Activated T-cell treated with anti-CD3 and anti-CD28 coated beads for 48 hours (primary cell): ENCODE data around the gene NAB1.
A peak's percentile ranks its signal among the peaks of the same experiment; 100 is the strongest.
"Not testable (repeated sequence)": the region's sequence is repeated elsewhere in the genome, so short reads cannot be mapped to it uniquely, and the experiment has no call there.

ENCODE experiments used
- DNase-seq: peaks from one replicate; pipeline ENCODE4 v3.0.0-alpha.2; 2020; ENCODE audit warnings: low read depth

NAB1 gene

DNA sequence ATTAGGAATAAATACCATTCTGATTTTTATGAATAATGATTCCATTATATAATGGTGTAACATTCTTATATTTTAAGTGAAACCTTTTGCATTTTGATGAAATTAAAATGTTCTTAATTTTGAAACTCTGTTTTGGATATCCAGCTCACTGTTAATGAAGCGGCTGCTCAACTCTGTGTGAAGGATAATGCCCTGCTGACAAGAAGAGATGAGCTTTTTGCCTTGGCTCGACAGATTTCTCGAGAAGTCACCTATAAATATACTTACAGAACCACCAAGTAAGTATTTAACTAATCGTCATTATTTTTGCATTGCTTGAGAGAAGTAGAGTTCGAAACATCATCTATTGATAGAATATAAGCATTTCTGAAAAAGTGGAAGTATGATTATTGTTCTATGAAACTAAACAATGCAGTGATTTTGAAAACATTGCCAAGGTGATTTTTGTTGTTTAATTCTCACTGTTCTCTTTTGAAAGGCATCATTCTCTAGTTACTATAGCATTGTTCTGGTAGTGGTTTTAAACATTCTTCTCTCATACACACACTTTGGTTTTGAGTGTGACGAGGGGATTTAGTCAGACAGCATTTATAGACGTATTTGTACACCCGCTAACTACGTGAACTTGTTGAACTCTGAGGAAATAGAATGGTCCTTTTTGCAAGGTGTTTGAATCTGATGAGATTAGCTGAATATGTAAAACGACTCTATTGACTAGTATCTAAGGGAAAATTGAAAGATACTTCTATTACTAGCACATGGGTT is 21.5 kb downstream of the NAB1 start:
- no peak for DNase-seq

DNA sequence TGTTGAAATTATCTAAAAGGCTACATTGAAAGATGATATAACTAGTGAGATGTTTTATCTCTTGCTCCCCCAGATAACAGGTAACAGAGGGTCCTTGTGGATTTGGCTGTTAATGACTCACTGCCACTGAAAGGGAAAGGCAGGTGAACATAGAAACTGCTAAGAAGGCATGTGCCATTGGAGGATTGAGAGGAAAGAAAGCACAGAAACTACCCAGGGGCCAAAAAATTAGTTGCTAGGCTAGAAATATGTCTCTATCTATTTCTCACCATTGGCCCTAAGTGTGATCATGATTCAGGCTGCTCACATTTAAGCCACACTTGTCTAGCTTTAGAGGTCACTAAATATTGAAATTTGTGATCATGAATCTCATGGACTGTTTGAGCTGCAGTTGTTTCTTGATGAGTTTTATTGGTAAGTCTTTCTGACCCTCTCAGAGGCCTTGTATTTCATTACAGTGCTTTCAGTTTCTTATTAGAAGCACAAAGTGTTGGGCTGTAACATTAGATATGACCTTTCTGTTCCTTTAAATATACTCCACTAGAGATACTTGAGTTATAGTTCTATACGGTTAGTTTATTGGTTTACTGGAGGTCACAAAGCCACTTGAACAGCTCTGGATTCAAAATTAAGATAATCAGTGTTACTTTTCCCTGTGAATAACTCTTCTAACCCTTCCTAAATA is 26.2 kb downstream of the NAB1 start:
- DNase-seq, result no peak

DNA sequence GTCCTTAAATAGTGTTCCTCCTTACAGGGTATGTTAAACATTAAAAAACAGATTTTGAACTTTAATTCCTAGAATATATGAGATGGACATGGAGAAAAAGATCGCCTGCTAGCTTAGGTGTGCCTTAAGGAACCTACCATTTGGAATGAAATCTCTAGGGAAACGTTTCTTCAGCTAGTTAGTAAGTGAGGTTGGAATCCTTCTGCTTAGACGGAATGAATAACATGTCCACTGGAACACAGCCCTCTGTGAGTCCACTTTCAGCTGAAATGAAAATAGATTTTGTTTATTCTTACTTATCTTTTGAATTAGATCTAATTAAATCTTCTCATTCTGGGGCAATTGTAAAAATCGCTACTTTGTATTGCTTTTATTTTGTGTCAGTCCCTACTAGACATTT is 28.4 kb downstream of the NAB1 start:
- DNase-seq, result no peak

DNA sequence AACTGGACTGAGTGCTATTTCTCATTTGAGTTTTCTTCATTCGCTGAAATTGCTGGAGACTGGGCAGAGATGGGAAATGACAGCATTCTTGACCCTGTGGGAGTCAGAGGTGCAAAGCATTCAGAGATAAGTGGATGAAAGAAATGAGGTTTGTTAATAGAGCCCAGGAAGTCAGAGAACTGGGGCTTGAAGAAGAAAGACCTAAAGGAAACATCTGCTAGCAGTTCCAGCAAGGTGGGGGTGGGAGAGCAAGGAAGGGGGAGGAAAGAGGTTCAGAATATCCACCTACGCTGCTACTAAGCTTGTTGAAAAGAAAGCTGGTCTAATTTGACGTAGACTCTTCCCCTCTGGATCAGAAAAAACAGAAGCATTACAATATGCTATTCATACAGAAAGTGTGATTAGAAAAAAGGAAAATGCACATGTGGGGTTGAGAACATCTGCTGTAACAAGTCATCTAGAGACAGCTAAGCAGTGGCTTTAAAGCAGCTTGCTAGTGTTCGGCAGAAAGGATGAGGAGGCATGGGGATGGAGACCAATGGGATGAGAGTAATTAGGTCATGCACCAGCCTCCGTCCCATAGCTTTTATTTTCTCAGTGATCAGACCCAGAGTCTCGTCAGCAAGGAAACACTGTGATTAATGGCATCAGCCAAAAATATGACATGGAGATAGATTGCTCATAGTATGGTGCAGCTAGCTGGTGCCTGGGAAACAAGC is 29.7 kb downstream of the NAB1 start:
- DNase-seq, result peak; percentile 43

DNA sequence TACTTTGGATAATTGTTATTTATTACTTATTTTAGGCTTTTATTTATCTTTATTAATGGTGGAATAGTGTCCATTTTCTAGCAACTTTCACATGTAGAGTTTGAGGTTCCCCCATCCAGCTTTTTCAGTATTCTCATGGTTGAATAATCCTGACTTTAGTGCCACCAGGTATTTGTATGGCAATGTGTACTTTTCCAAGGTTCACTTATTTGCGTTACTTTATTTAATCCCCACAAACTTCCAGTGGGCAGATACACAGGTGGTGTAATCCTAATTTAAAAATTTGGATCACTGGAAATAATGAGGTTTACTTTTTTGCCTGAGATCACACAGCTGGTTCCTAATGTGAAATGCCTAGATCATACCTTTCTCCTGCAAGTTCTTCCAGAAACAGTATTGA is 30.5 kb downstream of the NAB1 start:
- DNase-seq, result no peak

DNA sequence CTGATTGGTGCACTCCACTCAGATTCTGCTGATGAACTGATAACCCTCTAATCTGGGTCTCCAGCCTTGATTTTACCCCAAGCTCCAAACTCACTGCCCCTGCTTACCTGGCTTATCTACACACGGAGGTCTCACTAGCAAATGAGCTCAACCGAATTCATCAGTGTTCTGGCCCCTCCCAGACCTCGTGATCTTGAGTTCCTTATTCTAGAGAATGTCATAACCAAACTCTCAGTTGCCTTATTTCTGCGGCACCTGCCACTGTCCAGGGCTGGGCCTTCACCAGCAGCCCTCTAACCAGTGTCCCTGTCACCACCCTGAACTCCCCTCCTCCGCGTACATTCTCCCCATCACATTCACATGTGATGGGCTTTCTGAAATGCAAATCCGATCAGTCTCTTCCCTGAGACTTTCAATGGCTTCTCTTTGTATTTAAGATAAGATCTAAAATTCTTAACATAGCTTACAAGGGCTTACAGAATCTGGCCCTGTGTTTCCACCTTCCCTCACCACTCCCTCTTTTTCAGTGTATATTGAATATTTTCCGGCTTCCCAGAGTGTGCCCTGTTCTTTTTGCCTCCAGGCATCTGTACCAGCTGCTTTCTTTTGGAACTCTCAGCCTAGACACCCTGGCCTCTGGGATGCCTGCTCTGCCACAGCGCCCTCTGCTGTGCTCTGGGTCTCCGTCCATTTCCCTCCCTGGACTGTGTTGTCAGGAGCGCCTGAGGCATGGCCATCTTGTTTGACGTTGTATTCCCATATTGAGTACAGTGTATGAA is 31.1 kb downstream of the NAB1 start:
- peak; percentile 32 for DNase-seq

DNA sequence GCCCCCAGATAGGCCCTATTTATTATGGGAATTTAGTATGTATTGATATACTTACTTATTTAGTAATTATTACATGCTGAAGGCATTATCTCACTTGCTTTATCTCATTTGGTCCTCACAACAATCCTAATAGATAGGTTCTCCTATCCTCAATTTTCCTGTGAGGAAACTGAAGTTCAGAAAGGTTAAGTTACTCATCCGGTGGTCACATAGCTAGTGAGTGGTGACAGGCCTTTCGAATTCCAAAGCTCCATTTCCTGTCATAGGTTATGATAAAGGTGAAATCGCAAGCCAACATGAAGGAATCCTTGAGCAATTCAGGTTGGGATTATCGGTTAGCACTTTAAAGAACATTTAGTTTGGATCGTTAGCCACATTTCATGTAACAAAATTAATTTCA is 33.3 kb downstream of the NAB1 start:
- DNase-seq, result no peak

DNA sequence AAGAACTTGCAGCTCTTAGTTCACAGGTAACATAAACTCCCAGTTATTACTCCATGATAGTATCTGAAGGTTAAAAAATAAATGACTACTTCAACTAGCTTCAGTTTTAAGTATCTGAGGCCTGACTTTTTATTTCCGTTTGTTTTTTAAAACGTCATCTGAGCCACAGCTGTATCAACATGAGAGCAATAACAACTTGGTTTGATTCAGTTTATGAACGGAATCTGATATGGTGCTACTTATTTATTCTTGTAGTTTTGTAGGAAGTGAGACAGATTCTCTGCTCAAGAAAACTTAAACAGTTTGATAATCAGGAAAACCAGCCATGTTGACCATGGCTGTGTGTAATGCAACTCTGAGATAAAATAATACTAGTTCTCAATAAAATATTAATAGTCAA is 34.9 kb downstream of the NAB1 start:
- no peak for DNase-seq

DNA sequence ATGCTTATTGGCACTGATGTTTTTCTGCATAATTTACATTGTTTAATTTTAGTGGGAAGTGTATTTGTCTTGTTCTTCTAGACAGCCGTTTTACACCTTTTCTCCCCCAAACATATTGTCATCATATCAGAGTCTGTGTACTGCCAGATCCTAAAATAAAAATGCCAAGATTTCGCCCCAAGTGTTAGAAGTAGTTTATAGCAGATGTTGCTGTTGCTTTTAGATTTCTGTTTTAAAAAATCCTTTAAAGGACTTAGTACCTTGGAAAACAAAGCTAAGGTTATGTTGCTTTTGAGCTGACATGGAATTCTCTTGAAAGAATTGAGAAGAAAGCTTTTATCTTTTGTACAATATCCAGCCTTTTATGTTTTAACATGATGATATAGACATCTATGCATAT is 36.0 kb downstream of the NAB1 start:
- no peak for DNase-seq

DNA sequence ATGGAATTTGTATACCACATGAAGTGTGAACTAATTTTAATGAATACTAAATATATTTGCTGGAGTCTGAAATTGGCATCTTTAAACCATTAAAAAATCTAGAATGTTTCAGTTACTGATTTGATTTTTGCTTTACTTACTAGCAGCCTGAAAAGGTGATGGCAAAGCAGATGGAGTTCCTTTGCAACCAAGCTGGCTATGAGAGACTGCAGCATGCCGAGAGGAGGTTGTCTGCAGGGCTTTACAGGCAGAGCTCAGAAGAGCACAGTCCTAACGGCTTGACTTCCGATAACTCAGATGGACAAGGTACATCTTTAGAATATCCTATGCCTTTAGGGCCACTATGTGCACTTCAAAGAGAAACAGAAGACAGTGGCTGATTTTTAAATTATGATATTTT is 36.5 kb downstream of the NAB1 start:
- DNase-seq, result no peak

DNA sequence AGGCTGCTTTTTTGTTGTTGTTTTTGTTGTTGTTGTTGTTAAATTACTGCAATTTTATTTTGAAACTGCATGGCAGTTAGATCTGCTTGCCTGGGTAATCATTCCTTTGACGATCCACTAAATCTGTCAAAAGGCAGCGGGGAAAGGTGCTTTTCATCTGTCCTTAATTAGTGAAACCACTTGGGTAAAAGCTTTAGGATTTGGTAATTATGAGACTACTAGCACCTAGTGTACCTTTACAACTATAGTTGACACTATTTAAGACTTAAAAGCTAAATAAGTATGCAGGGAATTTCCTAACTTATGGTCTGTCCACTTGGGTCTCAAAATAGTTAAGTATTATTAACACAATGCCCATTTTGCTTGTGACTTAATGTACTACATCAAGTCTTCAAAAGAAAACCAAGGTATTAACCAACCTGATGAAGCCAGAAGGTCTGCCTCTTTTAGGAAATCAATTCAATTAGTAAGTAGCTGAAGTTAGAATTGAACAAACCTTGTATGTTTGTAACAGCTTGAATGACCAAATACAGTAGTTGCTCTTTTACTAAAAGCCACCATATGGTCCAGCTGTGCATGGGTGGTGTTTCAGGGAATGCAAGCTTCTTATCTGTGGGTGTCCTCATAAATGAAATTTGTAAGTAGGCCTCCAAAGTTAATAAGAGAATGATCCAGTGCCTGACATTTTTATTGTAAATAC is 44.8 kb downstream of the NAB1 start:
- DNase-seq, result no peak

DNA sequence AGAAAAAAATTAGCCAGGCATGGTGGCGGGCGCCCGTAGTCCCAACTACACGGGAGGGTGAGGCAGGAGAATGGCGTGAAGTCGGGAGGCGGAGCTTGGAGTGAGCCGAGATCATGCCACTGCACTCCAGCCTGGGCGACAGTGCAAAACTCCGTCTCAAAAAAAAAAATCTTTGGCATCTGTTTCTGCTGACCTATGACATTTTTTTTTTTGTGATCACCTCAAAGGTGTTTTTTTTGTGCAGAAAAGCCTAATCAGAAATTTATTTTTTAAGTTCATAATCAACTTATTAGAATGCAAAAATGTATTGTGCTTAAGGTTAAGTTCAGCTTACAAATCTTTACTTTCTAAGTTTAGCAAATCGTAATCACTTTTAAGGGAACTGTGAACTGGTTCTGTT is 45.6 kb downstream of the NAB1 start:
- no peak for DNase-seq

DNA sequence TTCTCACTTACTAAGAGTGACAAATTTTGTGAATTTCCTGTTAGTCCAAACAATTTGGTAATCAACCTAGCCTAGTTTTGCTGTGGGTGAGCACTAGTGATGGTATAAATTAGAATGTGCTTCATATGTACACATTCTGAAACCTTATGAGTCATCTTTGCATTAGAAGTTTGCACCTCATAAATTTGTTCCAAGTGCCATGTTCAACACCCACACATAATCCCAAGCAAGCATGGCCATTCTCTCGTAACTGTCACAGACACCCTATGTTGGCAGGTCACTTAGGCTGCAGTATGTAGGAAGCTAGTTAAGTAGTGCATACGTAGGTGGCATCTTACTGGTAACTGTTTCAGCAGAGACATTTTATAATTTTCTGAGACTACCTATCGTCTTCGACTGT is 46.9 kb downstream of the NAB1 start:
- DNase-seq, result peak; percentile 17

DNA sequence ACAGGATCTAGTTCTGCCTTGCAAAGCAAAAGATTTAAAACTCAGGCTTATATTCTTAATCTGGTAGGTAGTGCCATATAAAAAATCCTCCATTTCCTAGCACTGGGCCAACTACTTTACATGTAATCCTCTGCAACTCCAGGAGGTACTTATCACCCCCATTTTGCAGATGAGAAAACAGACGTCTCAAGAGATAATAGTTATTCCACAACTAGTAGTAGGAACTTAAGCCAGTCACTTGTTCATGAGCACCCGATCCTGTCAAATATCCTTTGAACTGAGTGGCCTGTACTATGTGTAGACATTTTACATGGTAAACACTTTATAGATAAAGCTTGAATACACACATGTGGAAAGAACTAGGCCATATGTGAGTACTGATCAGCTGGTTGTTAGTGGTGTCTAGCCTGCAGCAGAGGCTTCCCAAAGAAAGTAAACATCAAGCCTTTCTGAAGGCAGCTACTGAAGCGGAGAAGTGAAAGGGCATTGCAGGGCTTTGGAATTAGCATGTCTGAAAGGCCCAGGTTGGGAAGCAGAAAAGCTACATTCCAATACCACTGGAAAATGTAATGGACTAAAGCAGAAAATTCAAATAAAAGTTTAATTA is 48.0 kb downstream of the NAB1 start:
- DNase-seq, result no peak

DNA sequence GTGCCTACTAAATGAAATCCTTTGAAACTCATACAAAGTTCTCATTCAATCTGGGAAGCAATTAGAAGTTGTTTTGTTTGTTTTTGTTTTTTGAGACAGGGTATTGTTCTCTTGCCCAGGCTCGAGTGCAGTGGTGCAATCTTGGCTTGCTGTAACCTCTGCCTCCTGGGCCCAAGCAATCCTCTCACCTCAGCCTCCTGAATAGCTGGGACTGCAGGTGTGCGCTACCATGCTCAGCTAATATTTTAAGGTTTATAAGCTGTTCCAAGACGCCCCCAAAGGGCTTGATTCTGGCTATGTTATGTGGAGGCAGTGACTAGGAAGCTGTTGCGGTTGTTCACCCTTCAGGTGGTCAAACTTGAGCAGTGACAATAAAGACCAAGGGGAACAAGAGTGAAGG is 48.5 kb downstream of the NAB1 start:
- DNase-seq, result no peak

DNA sequence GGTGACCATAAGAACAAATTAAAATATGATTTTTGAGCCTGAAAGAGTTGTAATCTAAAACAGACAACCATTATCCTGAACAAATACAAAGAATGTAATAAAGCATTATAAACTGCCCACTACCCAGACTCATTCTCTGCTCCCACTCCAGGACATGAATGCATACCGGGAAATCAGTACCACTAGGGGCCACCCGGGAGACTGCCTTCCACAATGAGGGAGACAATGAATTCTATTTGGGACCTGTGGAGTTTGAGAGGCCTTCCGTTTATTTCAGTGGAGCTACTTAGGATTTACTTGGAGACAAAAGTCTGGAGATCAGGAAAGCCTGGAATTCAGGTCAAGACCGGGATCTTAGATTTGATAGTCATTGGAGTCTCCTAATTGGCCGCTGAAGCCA is 50.0 kb downstream of the NAB1 start:
- DNase-seq, result no peak

DNA sequence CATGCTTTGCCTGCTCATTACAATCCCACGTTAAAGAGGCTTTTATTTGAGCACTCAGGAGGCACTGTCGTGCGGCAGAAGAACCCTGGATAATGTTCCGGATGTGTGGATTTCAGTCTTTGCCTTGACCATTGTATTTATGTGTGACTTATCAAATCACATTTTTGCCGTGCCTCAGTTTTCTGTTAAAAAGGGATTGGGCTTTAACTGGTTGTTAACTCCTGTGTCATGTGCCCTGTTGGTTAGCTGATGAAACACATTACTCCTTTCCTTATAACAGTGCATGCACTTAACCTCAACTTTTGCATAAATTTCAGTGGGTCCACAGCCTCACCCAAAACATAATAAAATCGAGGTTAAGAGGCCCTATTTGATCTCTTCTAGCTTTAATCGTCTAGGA is 52.7 kb downstream of the NAB1 start:
- no peak for DNase-seq

DNA sequence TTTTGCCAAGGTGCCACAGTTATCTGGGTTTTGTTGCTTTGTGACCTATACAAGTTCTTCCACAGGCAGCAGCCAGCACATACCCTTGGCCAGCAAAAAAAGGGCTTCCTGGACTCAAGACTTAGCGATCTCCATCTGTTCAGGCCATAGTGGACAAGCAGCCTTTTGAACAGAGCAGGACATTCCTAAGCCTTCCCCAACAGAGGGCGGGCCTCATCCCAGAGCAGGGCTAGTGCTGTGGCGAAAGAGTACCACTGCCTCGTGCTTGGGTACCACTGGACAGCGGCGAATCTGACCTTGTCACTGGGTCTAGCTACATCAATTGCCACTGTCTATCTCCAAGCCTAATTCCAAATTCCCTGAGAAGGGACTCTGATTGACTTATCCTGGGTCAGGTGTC is 56.4 kb downstream of the NAB1 start:
- no peak for DNase-seq

DNA sequence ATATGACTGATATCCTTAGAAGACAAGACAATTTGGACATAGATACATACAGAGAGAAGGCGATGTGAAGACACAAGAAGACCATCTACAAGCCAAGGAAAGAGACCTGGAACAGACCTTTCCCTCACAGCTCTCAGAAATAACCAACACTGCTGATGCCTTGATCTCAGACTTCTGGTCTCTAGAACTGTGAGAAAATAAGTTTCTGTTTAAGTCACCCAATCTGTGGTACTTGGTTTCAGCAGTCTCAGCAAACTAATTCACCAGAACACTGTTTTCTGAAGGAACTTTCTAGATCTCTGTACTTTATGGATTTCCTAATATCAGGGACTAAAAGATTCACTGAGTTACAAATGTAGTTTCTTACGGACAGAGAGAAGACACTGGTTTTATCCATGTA is 58.8 kb downstream of the NAB1 start:
- DNase-seq, result no peak

DNA sequence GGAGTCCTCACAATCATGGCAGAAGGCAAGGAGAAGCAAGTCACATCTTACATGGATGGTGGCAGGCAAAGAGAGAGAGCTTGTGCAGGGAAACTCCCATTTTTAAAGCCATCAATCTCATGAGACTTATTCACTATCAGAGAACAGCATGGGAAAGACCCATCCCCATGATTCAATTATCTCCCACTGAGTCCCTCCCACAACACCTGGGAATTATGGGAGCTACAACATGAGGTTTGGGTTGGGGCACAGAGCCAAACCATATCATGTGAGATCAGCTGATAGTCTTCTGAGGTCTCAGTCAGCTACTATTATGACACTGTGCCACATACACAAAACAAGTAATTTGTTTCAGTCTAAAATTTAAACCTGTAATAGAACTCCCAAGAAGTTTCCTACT is 59.8 kb downstream of the NAB1 start:
- not testable (repeated sequence) for DNase-seq

DNA sequence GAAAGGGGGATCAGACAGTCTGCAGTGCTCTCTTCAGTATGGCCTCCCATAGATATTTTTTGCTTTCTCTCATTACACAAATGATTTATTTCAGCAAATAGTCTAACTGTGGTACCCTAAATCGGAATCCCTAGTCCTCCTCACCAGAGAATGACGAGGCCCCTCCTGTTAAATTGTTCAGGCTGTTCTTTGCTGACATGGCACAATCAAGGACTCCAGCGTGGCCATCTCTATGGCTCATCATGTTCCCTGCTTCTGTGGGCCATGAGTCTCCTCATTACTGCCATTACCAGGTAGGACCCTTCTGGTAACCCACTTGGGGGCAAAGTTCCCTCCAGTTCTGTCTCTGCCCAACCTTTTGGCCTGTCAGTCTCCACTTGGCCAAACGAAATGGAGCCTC is 62.2 kb downstream of the NAB1 start:
- DNase-seq, result no peak

DNA sequence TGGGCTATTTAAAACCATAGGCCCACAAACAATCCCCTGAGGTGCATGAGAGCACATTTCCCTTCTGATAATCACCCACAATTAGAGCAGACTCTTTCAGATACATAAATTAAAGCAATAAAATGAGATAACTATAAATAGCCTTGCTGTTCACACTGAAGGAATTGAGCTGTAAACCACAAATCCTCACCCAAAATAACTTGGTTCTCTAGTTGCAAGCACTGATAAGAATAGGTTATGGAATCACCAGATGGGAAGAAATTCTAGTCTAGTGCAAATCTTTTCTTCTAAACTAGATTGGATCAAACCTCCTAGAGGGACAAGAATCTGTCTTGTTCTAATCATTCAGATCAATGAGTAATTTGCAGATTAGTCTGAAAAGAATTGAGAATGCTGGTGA is 64.6 kb downstream of the NAB1 start:
- DNase-seq, result no peak
